HG02678 (cell line): ENCODE data around the gene EPB41L5.
"Not testable (repeated sequence)": the region's sequence is repeated elsewhere in the genome, so short reads cannot be mapped to it uniquely, and the experiment has no call there.

Source experiments
- ATAC-seq: cut with Tn5 transposase; IDR thresholded peaks from one replicate; pipeline ENCODE4 v1.9.1; 2021; ENCODE audit warnings: mild to moderate bottlenecking, moderate library complexity; ENCODE audit not compliant: unreplicated experiment

The EPB41L5 gene

DNA sequence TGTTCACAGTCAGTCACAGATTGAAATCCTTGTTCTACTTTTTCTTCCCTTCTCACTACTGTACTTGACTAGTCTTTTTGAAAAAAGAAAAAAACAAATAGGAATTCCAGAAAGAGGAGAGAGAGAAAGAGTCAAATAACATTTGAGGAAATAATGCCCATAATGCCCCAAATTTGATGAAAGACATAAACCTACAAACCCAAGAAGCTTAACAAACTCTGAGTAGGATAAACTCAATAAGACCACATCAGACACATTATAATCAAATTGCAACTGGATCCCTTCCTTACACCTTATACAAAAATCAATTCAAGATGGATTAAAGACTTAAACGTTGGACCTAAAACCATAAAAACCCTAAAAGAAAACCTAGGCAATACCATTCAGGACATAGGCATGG lies 179.4 kb downstream of the EPB41L5 start:
- ATAC-seq = no peak

DNA sequence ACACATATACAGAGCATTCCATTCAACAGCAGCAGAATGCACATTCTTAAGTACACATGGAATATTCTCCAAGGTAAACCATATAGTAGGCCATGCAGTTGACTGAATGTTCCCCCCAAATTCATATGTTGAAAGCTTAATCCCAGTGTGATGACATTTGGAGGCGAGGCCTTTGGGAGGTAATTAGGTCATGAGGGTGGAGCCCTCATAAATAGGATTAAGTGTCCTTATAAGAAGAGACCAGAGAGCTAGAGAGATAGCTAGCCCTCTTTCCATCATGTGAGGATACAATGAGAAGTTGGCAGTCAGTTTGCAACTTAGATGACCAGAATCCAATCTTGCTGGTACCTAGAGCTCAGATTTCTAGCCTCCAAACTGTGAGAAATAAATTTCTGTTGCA lies 182.7 kb downstream of the EPB41L5 start:
- no peak for ATAC-seq

DNA sequence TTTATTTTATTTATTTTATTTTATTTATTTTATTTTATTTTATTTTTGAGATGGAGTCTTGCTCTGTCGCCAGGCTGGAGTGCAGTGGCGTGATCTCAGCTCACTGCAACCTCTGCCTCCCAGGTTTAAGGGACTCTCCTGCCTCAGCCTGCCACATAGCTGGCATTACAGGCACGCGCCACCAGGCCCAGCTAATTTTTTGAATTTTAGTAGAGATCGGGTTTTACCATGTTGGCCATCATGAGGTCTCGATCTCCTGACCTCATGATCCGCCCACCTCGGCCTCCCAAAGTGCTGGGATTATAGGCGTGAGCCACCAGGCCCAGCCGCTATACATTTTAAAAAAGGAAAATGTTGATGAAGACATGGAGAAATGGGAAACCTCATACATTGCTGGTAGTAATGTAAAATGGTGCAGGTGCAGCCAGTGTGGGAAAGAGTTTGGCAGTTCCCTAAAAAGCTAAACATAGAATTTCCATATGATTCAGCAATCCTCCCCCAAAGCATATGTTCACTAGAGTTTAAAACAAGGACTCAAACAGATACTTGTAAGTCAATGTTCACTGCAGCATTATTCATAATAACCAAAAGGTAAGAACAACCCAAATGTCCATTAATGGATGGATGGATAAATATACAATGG lies 187.1 kb downstream of the EPB41L5 start:
- not testable (repeated sequence) for ATAC-seq

DNA sequence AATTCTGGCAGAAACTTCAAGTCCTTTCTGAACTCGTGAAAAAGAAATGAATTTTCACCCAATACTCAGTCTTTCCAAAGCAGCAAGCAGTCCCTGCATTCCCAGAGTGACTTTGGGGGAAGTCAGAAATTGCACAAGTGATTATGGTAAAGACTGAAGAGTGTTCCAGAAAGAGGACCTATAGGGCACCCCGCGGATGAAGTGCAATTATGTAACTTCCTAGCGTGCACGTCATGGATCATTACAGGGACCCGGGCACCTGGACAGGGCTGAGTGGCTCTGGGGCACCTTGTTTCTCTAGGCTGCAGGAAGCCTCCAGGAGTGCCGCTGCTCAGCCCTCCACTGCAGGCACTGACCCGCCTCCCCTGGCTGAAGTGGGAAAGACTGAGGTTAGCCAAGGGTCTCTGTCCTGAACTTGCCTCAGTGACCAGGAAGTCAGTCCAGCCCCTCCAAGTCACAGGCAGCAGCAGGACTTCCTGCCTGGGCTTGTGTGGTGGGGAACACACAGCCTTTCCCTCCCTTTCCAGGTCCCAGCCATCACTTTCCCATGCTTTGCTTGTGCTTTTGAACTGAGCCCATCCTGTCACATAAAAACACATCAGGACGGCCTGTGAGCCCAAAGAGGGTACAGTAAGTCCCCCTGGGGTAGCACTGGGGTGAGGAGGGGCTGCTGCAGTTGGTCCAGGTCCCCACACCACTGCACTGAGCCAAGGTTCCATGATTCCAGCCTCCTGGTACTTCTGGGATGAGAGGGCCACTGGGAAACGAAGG lies 190.6 kb downstream of the EPB41L5 start:
- no peak for ATAC-seq

DNA sequence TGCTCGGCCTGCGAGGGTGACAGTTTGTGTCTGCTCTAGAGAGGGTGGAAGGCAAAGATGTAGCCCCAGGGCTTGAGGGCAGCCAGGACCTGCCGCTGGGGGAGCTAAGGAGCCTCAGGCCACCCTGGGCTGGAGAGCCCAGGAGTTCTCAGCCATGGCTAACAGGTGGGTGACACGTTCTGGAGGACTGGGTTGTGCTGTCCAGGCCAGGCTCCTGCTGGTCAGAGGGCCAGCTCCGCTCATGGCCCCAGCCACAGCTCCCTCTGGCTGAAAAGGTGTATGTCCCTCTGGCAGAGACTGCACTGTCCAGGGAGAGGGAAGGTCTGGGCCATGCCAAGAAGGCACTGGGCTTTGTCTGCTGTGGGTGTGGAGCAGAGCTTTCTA lies 191.1 kb downstream of the EPB41L5 start:
- no peak for ATAC-seq

DNA sequence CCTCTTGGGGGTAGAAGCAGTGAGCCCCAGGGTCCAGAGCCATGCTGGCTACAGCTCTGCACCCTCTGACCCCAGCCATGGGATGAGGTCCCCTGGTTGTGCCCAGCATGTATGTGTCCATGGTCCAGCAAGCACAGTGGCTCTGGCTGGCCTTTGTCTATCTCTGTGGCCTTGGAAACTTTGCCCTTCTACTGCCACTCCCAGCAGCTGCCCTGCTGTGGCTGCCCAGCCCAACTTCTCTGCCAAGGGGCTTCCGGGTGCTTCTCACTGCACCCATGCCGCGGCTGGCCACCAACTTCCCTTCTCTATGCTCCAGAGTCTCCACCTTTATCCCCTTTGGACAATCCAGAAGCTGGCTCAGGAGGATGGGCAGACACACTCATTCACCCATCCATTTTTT lies 191.5 kb downstream of the EPB41L5 start:
- ATAC-seq = no peak

DNA sequence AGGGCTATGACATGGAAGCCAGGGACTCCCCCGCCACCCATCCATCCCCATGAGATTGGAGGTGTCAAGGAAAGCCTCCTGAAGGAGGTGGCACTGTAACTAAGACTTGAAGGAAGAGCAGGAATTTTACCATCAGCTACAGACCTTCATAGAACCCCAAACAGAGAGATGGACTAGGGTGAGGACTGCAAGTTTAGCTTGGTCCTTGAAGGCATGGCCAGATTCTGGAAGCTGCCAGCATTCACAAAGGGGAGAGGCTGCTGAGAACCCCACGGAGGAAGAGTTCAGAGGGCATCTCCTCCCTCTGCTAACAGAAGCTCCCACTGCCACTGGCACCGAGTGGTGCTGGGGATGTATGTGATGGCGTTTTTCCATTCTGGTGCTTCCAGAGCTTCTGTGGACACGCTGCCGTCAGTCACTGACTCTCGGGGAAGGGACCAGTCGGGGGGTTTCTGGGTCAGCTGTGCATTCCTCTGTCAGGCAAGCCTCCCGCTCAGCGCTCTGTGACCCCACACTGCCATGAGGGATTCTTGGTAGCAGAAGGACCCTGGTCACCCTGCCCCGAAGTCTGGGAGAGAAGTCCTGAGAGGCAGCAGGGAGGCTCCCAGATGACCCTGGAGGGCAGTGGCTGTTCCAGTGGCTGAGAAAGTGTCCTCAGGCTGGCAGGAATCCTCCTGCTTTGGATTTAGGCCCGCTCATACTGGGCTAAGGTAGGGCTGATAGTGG lies 192.2 kb downstream of the EPB41L5 start:
- ATAC-seq = no peak

DNA sequence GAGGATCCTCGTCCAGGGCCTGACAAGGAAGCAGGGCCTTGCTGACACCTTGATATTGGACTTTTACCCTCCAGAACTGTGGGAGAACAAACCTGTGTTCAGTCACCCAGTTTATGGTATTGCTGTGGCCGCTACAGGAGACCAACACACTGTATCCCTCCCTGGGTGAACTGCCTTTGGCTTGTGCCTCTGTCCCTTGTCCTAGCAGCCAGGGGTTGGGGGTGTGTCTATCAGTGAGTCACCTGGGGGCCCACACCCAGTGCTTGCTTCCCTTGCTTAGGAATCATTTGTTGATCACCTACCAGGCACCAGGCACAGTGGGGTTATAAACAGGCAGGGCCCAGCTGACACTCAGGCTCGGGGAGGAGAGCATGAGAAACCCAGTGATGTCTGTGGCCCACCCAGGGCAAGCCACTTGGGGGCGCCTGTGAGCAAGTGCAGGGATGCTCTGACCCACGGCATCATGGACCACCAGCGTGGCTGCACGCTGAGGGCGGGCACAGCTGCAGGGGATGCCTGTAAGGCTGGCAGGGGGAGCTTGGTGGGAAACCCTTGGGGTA lies 193.2 kb downstream of the EPB41L5 start:
- ATAC-seq = no peak

DNA sequence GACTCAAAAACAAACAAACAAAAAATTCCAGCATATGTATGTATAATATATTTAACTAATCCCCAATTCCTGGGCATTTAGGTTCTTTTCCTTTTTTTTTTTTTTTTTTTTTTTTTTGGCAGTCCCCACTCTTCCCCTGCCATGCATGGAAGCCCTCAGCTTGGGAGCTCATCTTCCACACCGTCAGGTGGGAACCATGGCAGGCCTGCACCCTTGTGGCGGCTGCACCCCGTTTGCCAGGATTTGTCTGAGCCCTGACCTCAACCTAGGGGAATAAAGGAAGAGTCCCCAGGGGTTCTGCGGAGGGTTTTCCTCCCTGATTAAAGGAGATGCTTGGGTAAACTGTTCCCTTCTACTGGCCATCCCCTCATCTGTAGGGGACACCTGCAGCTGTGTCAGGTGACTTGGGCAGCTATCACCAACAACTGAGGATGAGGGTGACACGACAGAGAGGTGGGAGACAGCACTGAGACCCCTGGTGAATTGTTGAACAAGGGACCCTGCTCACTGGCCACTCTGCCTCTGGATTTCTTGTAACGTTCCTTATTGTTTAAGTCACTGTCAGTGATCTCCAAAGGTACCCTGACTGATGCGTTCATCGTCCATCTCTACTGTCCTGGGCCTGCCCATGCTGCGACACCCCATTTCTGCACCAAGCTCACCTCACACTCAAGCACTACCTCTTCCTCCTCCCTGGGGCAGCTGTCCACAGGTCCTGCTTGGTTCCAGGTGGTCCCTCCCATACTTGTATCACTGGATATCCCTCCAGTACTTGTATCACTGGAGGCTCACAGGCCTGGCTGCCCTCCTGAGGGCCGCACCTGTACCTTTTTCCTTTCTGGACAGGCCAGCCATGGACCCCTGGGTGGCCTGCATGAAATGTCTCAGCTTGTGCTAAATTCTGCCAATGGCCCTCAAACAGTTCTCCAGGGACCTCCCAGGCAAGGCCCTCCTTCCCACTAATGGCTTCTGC lies 195.8 kb downstream of the EPB41L5 start:
- no peak for ATAC-seq

DNA sequence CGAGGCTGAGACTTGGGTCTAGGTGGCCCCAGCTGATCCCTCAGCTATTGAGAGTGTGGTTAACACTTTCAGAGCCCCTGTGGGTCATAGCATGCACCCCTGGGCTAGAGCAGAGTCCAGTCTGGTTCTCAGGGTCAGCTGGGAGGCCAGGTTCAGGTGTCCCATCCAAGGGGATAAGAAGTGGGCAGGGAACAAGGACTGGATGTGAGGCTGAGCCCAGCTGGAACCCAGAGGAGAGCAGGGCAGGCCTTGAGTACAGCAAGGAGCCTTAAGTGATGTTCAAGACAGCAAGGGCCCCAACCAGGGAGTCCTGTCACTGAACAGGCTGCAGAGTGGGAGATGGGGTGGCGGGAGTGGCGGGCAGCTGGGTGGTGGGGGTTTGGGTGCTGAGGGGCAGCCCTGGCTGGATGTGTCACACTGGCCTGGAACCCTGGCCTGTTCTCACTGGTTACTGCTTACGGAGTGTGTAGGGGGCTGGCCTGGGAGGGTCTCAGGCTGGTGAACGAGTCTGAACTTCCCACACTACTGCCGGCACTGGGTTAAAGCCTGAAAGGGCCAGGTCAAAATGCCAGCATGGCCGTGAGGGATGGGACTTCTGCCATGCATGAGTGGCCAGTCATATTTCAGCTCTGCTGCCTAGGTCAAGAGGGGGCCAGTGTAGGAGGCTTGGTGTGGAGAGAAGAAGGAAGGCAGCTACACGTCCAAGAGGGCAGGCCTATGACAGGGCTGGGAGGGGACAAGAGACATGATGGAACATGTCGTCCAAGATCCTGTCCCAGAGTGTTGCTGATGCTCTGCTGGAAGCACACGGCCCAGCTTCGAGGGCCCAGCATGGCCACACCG lies 196.8 kb downstream of the EPB41L5 start:
- no peak for ATAC-seq

DNA sequence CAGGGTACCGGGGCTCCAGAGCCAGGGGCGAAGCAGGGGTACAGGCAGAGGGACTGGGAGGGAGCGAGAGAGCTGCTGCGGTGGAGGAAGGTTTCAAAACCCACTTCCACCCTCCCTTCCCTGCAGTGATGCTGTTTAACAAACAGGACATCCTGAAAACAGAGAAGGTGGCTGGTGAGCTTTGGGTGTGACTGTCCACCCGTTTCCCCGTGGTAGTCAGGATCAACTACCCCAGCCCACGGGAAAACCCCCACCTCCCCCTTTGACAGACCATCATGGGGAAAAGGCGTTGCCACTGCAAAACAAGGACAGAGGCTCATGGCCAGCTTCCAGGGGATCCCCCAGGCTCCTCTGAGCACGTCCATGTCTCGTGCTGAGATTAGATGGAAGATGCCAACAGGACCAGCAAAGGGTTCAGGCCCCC lies 197.4 kb downstream of the EPB41L5 start:
- ATAC-seq = no peak

DNA sequence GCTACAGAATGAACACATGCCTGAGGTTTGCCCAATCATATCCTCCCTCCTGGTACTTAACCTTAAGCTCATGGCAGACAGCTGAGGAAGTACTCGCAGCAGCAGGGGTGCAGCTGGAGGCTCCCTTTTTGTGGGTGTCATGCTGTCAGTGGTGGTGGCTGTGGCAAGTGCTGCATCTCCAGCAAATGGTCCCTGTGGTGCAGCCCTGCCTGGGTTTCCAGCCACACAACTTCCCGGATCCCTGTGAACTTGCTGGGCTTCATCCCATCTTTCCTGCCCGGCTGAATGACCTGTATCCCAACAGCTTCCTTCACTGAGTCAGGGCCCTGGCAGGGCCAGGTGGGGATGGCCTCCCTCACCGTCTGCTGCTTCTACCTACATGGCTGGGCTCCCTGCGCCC lies 205.3 kb downstream of the EPB41L5 start:
- no peak for ATAC-seq

DNA sequence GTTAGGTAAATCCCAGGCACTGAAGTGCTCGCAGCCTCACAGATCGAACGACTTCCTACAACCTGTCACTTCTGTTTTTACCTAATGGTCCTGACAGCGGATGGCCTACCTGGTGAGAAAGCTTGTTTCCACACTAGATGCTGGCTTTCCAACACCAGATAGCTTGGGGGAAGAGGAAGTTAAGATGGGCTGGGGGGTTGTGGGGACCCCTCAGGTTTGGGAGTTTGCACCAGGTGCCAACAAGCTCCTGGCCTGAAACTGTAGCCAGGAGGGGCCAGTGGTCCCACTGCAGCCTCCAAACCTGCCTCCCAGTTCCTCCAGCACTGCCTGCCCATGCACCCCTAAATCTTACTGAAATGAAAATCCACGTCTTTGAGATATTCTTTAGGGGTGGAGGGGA lies 206.4 kb downstream of the EPB41L5 start:
- no peak for ATAC-seq

DNA sequence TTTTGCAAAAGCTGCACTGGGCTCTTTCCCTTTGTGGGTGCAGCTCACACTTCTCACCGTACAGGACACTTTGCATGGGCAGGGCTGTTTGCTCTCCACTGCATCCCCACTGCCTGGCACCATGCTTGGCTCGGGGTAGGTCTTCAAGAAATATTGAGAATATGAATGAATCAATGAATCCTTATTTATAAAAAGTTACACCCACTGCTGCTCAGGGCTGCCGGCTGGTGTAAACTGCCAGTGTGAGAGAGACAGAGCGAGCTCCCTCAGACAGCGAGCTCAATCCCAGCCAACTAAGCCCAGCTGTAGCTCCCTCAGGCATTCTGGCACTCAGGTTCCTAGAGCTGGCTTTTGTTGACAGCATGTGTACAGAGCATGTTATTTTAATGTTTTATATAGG lies 206.9 kb downstream of the EPB41L5 start:
- ATAC-seq = no peak

DNA sequence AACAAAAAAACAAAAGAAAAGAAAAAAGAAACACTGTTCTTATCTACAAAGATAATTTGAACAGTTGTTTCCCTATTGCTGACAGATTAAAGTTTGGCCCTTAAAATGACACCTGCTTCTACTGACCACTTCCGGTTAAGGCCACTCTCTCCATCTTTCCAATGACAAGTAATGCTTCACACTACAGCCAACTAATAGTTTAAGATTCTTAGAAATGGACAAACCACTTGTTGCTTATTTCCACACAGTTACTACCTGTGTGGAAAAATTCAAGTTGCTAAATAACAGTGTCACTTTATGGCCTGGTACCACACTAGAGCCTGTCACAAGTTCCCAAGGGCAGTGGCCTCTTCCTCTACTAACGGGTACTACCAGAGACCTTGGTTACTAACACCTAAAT lies 207.9 kb downstream of the EPB41L5 start:
- ATAC-seq = no peak

DNA sequence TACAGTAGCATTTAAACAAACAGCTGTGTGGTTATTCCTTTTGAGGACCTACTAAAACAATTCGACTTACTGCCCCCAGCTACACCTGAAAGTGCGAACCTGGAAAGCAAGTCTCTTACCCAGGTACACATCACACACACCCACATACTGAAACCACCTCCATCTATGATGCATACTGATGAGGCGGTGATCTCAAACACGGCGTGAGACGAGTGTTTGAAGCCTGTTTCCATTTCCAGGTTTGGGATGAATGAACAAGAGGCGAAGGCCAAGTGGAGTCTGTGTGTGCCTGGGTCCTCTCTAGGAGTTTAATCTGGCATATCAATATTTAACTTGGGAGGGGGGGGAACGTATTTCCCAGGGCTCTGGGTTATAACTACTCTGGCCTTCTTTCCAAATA lies 208.7 kb downstream of the EPB41L5 start:
- no peak for ATAC-seq

DNA sequence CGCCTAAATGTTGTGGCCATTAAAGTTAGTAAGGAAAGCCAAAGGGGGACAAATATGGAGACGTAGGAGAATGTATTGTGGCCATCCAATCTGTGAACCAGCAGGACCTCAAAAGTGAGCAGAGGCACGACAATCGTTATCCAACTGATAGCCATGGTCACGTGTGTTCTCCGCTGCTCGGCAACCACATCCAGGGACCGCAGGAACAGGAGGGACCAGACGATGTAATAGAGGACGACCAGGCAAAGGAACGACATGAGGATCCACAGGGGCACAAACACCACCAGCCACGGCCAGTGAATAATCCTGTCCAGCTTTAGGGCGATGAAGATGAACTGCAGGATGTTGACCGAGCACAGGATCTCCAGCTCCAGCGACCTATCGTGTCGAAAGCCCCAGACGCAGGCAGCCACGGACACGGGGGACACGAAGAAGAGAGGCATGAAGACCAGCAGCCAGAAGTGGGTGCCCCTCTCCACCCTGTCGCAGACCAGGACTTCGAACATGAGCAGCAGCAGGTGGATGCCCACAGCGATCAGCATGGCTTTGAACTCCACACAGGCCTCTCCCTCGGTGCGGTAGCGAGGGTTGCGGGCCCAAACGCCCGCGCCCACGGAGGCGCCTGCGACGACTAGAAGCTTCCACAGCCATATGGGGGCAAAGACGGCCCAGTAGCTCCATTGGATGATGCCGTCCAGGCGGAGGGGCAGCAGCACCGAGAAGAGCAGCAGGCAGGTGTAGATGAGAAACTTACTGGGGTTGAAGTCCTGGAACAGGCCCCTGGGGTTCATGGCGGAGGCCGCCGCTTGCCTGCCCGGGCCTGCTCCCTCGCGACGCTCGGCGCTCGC lies 209.5 kb downstream of the EPB41L5 start:
- ATAC-seq = no peak

DNA sequence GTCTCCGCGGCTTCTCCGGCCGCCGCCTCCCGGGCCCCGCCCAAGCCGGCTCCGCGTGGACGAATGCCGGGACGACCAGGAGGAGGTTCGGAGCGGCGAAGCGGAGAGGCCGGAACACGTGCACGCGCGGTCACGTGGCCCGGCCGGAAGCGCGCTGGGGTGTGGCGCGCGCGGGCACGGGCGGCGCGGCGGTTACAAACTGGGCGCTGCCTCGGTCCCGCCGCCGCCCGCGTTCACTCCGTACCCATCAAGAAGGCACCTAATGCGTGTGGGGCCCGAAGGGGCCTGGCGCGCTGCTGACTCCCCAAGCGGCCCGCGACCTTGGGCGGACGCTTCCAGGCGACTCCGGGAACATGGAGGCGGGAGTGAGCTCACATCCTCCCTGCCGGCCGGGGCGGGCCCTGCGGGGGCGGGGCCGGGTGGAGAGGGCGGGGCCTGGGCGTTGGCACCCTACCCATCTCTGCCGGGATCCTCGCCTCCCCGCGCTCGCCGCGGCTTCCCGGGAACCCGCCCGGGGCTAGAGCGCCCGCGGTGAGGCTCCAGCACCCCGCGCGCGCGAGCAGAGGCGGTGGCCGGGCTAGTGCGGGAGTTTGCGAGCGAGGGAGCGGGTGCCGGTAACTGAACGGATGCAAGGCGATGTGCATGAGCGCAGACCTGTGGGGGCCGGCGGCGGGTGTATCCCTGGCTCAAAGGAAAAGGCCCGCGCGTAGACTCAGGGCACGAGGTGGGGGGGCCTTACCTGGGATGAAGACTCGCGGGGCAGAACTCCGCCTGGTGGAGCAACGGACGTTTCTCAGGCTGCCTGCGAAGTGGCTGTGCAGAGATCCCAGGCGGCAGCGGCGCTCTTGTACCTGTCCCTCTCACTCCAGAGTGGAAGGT lies 210.4 kb downstream of the EPB41L5 start, which contains the start of gene TMEM185B:
Gene TMEM185B (minus strand): TSS at position 367 of the 879 bp plus-strand sequence. CDS start 424 bp downstream, outside the sequence.
- ATAC-seq = peak; percentile 91
